Measurements from ENCODE around the gene SIGLEC1. TPM values are rescaled to one million over a fixed set of nuclear protein-coding genes. Genes with fewer than 3 reads are reported as not detected.

SIGLEC1 gene
- total and polyA plus RNA-seq, 2 of the 4 experiments (the other 2 are of a cell fraction) = not detected

GRCh38 chr20:3734111-3734843 lies 21.9 kb upstream of the SIGLEC1 start:
- no peak overlapping the region for H3K4me3 ChIP-seq (ENCODE audit: insufficient read depth, low read depth, low read length)
- 81% methylated on average over 5 of the region's 12 CpGs; no CpG with 5 or more reads in 1 of the 2 experiments for WGBS, 2 experiments (ENCODE audit: extremely low coverage in 2 of 2, insufficient read length in 1 of 2)
- H3K23ac ChIP-seq (ENCODE audit: low read depth, low read length) = no peak overlapping the region
- ChIA-PET POLR2A (ENCODE audit: unreplicated experiment) (no interaction called here), CTCF (no interaction called here)
- no peak overlapping the region for H2AFZ ChIP-seq (replicated peaks; ENCODE audit: low read length, poor library complexity)
- dilution Hi-C loops (cut with HindIII; ENCODE audit: low sequenced_read_pairs, unreplicated experiment) (no loop called here), intact Hi-C loops (cut with micrococcal nuclease) (no loop called here), in situ Hi-C loops (cut with MboI; ENCODE audit: low sequenced_read_pairs) (no loop called here)
- no peak overlapping the region for H2BK5ac ChIP-seq (ENCODE audit: low read depth, low read length, poor library complexity, severe bottlenecking)
- H2BK120ac ChIP-seq (ENCODE audit: low read depth, low read length) = no peak overlapping the region
- H3K9ac ChIP-seq (ENCODE audit: low read depth, low read length) = no peak overlapping the region
- no peaks in the 10 kb centered on the region for H3K36me3 ChIP-seq (ENCODE audit: control insufficient read depth, insufficient read depth, low read length)
- TF ChIP-seq NFE2L2 (IDR thresholded peaks at IDR 0.05; ENCODE audit: low read depth, low read length) (no peak), RCOR1 (IDR thresholded peaks at IDR 0.05; ENCODE audit: insufficient replicate concordance, low read length) (no peak), CEBPB (IDR thresholded peaks at IDR 0.05; ENCODE audit: low read depth, low read length) (no peak), CTCF (conservative IDR thresholded peaks at IDR 0.05; ENCODE audit: low read depth, low read length) (no peak)
- H2AK9ac ChIP-seq (replicated peaks; ENCODE audit: low read depth, low read length, poor library complexity) = no peak overlapping the region
- H3K4me2 ChIP-seq (ENCODE audit: low read depth, low read length) = no peak overlapping the region
- H3K4me1 ChIP-seq (ENCODE audit: control insufficient read depth, insufficient read depth, low read length) = no peaks in the 10 kb centered on the region
- peaks cover 64% of the 10 kb centered on the region for H3K27me3 ChIP-seq (ENCODE audit: control insufficient read depth, insufficient read depth, low read length)
- DNase-seq = no peak
- BruUV-seq (replicated peaks) = no TSS peak
- no peak overlapping the region for H3K27ac ChIP-seq (ENCODE audit: insufficient read depth, low read length)
- no peak overlapping the region for H2AK5ac ChIP-seq (ENCODE audit: low read depth, low read length)
- H4K5ac ChIP-seq (ENCODE audit: low read depth, low read length) = no peak overlapping the region
- no peak overlapping the region for H2BK20ac ChIP-seq (ENCODE audit: low read depth, low read length)
- H3K4ac ChIP-seq (ENCODE audit: low read depth, low read length) = no peak overlapping the region
- no peaks in the 10 kb centered on the region for H3K79me1 ChIP-seq (ENCODE audit: low read depth in 1 of 2, low read length in 2 of 2)
- H2BK15ac ChIP-seq (ENCODE audit: low read depth, low read length) = no peak overlapping the region
- H3K56ac ChIP-seq (ENCODE audit: extremely low read depth, insufficient read depth, low read length) = no peak overlapping the region
- H3K18ac ChIP-seq (ENCODE audit: low read depth, low read length) = no peak overlapping the region
- ATAC-seq (ENCODE audit: low read depth) = no peak
- H3K9me3 ChIP-seq (ENCODE audit: control insufficient read depth, insufficient read depth, low read length) = no peaks in the 10 kb centered on the region
- no peaks in the 10 kb centered on the region for H4K20me1 ChIP-seq (ENCODE audit: insufficient read depth, low read length)
- H4K91ac ChIP-seq (ENCODE audit: insufficient read depth, low read depth, low read length) = no peak overlapping the region
- H3K14ac ChIP-seq (replicated peaks; ENCODE audit: low read depth, low read length) = no peak overlapping the region
- 0 out of 2 replicates have a peak, but pooled peaks cover 2% of the 10 kb centered on the region for H3K9me1 ChIP-seq (ENCODE audit: insufficient read depth, low read length)
- H4K8ac ChIP-seq (ENCODE audit: low read depth in 2 of 2, low read length in 2 of 2) = no peak overlapping the region

Measured in IMR-90 (cell line).